SW480 (cell line): ENCODE data around the gene MYD88.

Experiments used
- DNase-seq: peaks from one replicate; pipeline ENCODE4 v3.0.0-alpha.2; 2016; ENCODE audit warnings: low spot score

Gene MYD88

GRCh38 chr3:38112378-38112761, 26.1 kb upstream of the MYD88 start:
- no peak for DNase-seq

- DNase-seq, result no peak
These were observed 24.2 kb upstream of the MYD88 start for GRCh38 chr3:38114052-38114874.

- DNase-seq, result no peak
These were observed 23.4 kb upstream of the MYD88 start for GRCh38 chr3:38114875-38115644.

GRCh38 chr3:38115645-38116427, 22.6 kb upstream of the MYD88 start:
- no peak for DNase-seq

- no peak for DNase-seq
These were observed 21.8 kb upstream of the MYD88 start for GRCh38 chr3:38116471-38117162.

GRCh38 chr3:38117163-38117716, 21.2 kb upstream of the MYD88 start:
- peak; percentile 37 for DNase-seq

GRCh38 chr3:38117748-38118420, 20.6 kb upstream of the MYD88 start:
- DNase-seq, result peak; percentile 60

- no peak for DNase-seq
These were observed 19.8 kb upstream of the MYD88 start for GRCh38 chr3:38118421-38119247.

- DNase-seq, result no peak
These were observed 19.3 kb upstream of the MYD88 start for GRCh38 chr3:38119248-38119544.

GRCh38 chr3:38119821-38120692, 18.4 kb upstream of the MYD88 start:
- no peak for DNase-seq

- no peak for DNase-seq
These were observed 17.6 kb upstream of the MYD88 start for GRCh38 chr3:38120693-38121450.

- no peak for DNase-seq
These were observed 17.0 kb upstream of the MYD88 start for GRCh38 chr3:38121451-38121831.

- no peak for DNase-seq
These were observed 16.5 kb upstream of the MYD88 start for GRCh38 chr3:38121832-38122461.

GRCh38 chr3:38122712-38123290, 15.7 kb upstream of the MYD88 start:
- DNase-seq, result no peak

- DNase-seq, result no peak
These were observed 13.9 kb upstream of the MYD88 start for GRCh38 chr3:38124324-38125122.

GRCh38 chr3:38125305-38126120, 12.9 kb upstream of the MYD88 start:
- DNase-seq, result no peak
